DOHH2 (cell line): ENCODE results near the gene SNAPC2.

Source experiments
- H3F3A ChIP-seq: fragments of 200-600 bp; sonication (generic), shearing (Covaris generic); 2 replicates; pipeline ENCODE4 v1.6.0; 2016; ENCODE audit warnings: antibody characterized with exemption, mild to moderate bottlenecking; ENCODE audit not compliant: control insufficient read depth, insufficient read depth
- H3K27ac ChIP-seq: fragments of 200-600 bp; sonication (generic); 2 replicates; pipeline ENCODE4 v1.5.1; 2014; ENCODE audit warnings: low read depth, mild to moderate bottlenecking, low read length, moderate library complexity
- H3K27me3 ChIP-seq: fragments of 200-600 bp; sonication (generic); 2 replicates; pipeline ENCODE4 v1.6.1; 2014; ENCODE audit warnings: mild to moderate bottlenecking, low read length, mixed read lengths; ENCODE audit not compliant: control insufficient read depth
- H3K36me3 ChIP-seq: fragments of 200-600 bp; sonication (generic); 2 replicates; pipeline ENCODE4 v1.6.1; 2014; ENCODE audit warnings: mild to moderate bottlenecking, low read length, moderate library complexity, mixed read lengths; ENCODE audit not compliant: control insufficient read depth
- H3K4me1 ChIP-seq: fragments of 200-600 bp; sonication (generic); 2 replicates; pipeline ENCODE4 v1.6.1; 2014; ENCODE audit warnings: mild to moderate bottlenecking, low read length, mixed read lengths; ENCODE audit not compliant: control insufficient read depth
- H3K4me2 ChIP-seq: fragments of 200-600 bp; sonication (generic); 2 replicates; pipeline ENCODE4 v1.6.0; 2014; ENCODE audit warnings: mild to moderate bottlenecking, low read length, moderate library complexity
- H3K4me3 ChIP-seq: fragments of 200-600 bp; sonication (generic); 2 replicates; pipeline ENCODE4 v1.5.1; 2014; ENCODE audit warnings: mild to moderate bottlenecking, low read length, mixed read lengths
- H3K79me2 ChIP-seq: fragments of 200-600 bp; sonication (generic); 2 replicates; pipeline ENCODE4 v1.6.1; 2014; ENCODE audit warnings: mild to moderate bottlenecking, low read length, mixed read lengths; ENCODE audit not compliant: control insufficient read depth
- H3K9me2 ChIP-seq: fragments of 200-600 bp; sonication (generic); replicated peaks from 2 replicates; pipeline ENCODE4 v1.6.1; 2014; ENCODE audit warnings: mild to moderate bottlenecking, low read length, mixed read lengths; ENCODE audit not compliant: control insufficient read depth
- H3K9me3 ChIP-seq: fragments of 200-600 bp; sonication (generic); 2 replicates; pipeline ENCODE4 v1.6.1; 2014; ENCODE audit warnings: antibody characterized with exemption, low read length, mixed read lengths; ENCODE audit not compliant: control insufficient read depth, insufficient read depth
- H4K20me1 ChIP-seq: fragments of 200-600 bp; sonication (generic); 2 replicates; pipeline ENCODE4 v1.6.0; 2014; ENCODE audit warnings: low read depth, mild to moderate bottlenecking, antibody characterized with exemption, low read length, moderate library complexity; ENCODE audit not compliant: control insufficient read depth, insufficient read depth
- EZH2phosphoT487 ChIP-seq: fragments of 200-600 bp; sonication (generic); IDR thresholded peaks from 2 replicates; pipeline ENCODE4 v1.6.1; 2017; ENCODE audit warnings: borderline replicate concordance, mild to moderate bottlenecking, antibody characterized with exemption, low read length, moderate library complexity, mixed read lengths
- TF ChIP-seq, protein P1 (sequence below): fragments of 200-600 bp; sonication (generic); IDR thresholded peaks from one replicate; pipeline ENCODE4 v1.5.1; 2014; ENCODE audit warnings: antibody characterized with exemption, mild to moderate bottlenecking, low read depth, low read length; ENCODE audit not compliant: poor library complexity, severe bottlenecking

Gene SNAPC2

GRCh38 chr19:7907122-7907521 lies 13.0 kb upstream of the SNAPC2 start:
- peaks cover 45% of the 10 kb centered on the region for H3K79me2 ChIP-seq
- H3F3A ChIP-seq, result no peaks in the 10 kb centered on the region
- H3K27me3 ChIP-seq, result no peaks in the 10 kb centered on the region
- TF ChIP-seq, protein P1, sequence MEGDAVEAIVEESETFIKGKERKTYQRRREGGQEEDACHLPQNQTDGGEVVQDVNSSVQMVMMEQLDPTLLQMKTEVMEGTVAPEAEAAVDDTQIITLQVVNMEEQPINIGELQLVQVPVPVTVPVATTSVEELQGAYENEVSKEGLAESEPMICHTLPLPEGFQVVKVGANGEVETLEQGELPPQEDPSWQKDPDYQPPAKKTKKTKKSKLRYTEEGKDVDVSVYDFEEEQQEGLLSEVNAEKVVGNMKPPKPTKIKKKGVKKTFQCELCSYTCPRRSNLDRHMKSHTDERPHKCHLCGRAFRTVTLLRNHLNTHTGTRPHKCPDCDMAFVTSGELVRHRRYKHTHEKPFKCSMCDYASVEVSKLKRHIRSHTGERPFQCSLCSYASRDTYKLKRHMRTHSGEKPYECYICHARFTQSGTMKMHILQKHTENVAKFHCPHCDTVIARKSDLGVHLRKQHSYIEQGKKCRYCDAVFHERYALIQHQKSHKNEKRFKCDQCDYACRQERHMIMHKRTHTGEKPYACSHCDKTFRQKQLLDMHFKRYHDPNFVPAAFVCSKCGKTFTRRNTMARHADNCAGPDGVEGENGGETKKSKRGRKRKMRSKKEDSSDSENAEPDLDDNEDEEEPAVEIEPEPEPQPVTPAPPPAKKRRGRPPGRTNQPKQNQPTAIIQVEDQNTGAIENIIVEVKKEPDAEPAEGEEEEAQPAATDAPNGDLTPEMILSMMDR, result no peak
- no peak for TF ChIP-seq EZH2phosphoT487
- H4K20me1 ChIP-seq, result peaks cover 14% of the 10 kb centered on the region
- H3K4me2 ChIP-seq, result no peak overlapping the region
- H3K9me3 ChIP-seq, result no peaks in the 10 kb centered on the region
- peaks cover 18% of the 10 kb centered on the region for H3K4me1 ChIP-seq
- H3K9me2 ChIP-seq, result no peaks in the 10 kb centered on the region
- H3K36me3 ChIP-seq, result peaks cover 37% of the 10 kb centered on the region
- no peak overlapping the region for H3K4me3 ChIP-seq
- no peak overlapping the region for H3K27ac ChIP-seq

DNA sequence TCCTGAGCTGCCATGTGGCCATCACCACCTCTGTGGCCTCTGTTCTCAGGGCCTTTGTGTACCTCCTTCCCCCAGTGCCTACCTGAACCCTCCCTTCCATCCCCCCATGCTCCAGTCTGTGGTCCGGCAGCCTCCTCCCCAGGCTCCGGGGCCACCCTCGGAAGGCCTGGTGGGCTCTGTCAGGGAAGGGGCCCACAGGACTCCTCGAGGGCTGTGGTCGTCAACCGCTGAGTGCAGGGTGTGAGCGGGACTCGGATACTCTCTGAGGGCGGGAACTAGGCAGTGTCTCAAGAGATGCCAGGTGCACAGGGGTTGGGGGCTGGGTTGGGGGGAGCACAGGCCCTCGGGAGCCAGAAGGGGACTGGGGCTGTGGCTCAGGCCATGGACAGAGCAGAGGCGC lies 12.6 kb upstream of the SNAPC2 start:
- H3K4me2 ChIP-seq, result no peak overlapping the region
- H3K4me3 ChIP-seq, result no peak overlapping the region
- H3K9me2 ChIP-seq, result no peaks in the 10 kb centered on the region
- peaks cover 14% of the 10 kb centered on the region for H4K20me1 ChIP-seq
- peaks cover 15% of the 10 kb centered on the region for H3K4me1 ChIP-seq
- peaks cover 44% of the 10 kb centered on the region for H3K79me2 ChIP-seq
- TF ChIP-seq, protein P1, result no peak
- H3F3A ChIP-seq, result no peaks in the 10 kb centered on the region
- H3K9me3 ChIP-seq, result no peaks in the 10 kb centered on the region
- H3K27me3 ChIP-seq, result no peaks in the 10 kb centered on the region
- H3K36me3 ChIP-seq, result peaks cover 38% of the 10 kb centered on the region
- no peak overlapping the region for H3K27ac ChIP-seq

DNA sequence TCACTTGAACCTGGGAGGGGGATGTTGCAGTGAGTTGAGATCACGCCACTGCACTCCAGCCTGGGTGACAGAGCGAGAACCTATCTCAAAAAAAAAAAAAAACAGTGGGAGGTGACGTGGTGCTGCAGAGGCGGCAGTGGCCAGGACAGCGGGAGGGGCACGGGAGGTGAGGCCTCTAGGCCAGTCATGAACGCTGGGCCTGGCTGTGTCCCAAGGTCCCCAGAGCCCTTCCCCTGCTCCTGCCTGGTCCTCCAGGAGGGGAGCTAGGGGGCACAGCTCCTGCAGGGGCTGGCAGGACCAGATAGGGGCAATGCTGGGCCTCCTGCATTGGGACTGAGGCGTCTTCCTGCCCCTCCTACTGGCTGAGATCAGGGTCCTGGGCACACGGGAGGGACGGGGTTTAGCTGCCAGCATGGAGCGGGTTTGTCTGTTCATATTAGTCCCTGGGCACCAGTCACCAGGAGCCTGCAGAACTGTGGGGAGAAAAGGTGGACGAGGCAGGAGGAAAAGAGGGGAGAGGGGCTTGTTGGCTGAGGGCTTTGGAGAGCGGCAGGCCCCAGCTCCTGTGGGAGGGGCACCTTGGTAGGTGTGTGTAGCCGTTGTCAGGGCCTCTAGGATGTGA lies 11.9 kb upstream of the SNAPC2 start:
- H3F3A ChIP-seq, result no peaks in the 10 kb centered on the region
- H4K20me1 ChIP-seq, result peaks cover 14% of the 10 kb centered on the region
- no peaks in the 10 kb centered on the region for H3K9me3 ChIP-seq
- H3K4me3 ChIP-seq, result no peak overlapping the region
- no peaks in the 10 kb centered on the region for H3K27me3 ChIP-seq
- peaks cover 38% of the 10 kb centered on the region for H3K36me3 ChIP-seq
- H3K9me2 ChIP-seq, result no peaks in the 10 kb centered on the region
- no peak overlapping the region for H3K27ac ChIP-seq
- peaks cover 10% of the 10 kb centered on the region for H3K4me1 ChIP-seq
- H3K79me2 ChIP-seq, result peaks cover 37% of the 10 kb centered on the region
- H3K4me2 ChIP-seq, result no peak overlapping the region
- TF ChIP-seq, protein P1, result no peak
- no peak for TF ChIP-seq EZH2phosphoT487
